CD4-positive, alpha-beta T cell (primary cell): ENCODE results near the gene NDUFA8. TPM values are rescaled to one million over a fixed set of nuclear protein-coding genes. Genes with fewer than 3 reads are reported as not detected.

ENCODE experiments used
- ATAC-seq: fragments of 200-7000 bp; cut with Tn5 transposase; one replicate; pipeline ENCODE4 v1.10.0; 2022; ENCODE audit warnings: mild to moderate bottlenecking; ENCODE audit not compliant: poor library complexity
- CTCF ChIA-PET: fragments of 350-600 bp; sonication (Branson Sonifier 250); formaldehyde crosslinking; loops from one replicate; lab custom pipeline; 2021; ENCODE audit warnings: antibody characterized with exemption, inconsistent platforms; lab: Charles Lee
- POLR2A ChIA-PET: fragments of 350-600 bp; sonication (Branson Sonifier 250); formaldehyde crosslinking; loops from one replicate; lab custom pipeline; 2021; ENCODE audit warnings: antibody characterized with exemption, inconsistent platforms; lab: Charles Lee
- DNase-seq, 14 experiments: peaks; one replicate each; pipeline ENCODE4 v3.0.0-alpha.2; 2013 to 2020; ENCODE audit warnings: mixed read lengths in 2 of 14
- H3K27ac ChIP-seq, 2 donors: one replicate each; pipeline versions ENCODE4 v1.5.1 to v1.7.0; 2013; ENCODE audit warnings: low read length in 2 of 2, low read depth in 1 of 2, mild to moderate bottlenecking in 1 of 2
- H3K27me3 ChIP-seq, 2 experiments: 1 replicate in 1 of 2; 2 replicates in 1 of 2; pipeline versions ENCODE4 v1.6.1 to v1.7.0; 2013; ENCODE audit warnings: low read length in 2 of 2, control low read depth in 1 of 2, mild to moderate bottlenecking in 1 of 2, moderate library complexity in 1 of 2; ENCODE audit not compliant: insufficient read depth in 2 of 2, control insufficient read depth in 1 of 2
- H3K36me3 ChIP-seq: one replicate; pipeline ENCODE4 v1.6.1; 2013; ENCODE audit warnings: low read length, control low read depth; ENCODE audit not compliant: insufficient read depth
- H3K4me1 ChIP-seq: one replicate; pipeline ENCODE4 v1.6.1; 2013; ENCODE audit warnings: low read length, control low read depth; ENCODE audit not compliant: insufficient read depth
- H3K4me3 ChIP-seq: one replicate; pipeline ENCODE4 v1.5.1; 2013; ENCODE audit warnings: mild to moderate bottlenecking, low read length, moderate library complexity
- H3K9me3 ChIP-seq, 2 experiments: 1 replicate in 1 of 2; 2 replicates in 1 of 2; pipeline versions ENCODE4 v1.6.1 to v1.7.0; 2013; ENCODE audit warnings: low read length in 2 of 2, mild to moderate bottlenecking in 2 of 2, control low read depth in 1 of 2, moderate library complexity in 1 of 2; ENCODE audit not compliant: control insufficient read depth in 1 of 2, insufficient read depth in 1 of 2
- H3K27ac Mint-ChIP-seq: one replicate; pipeline ENCODE4 v1.8.0; 2020; ENCODE audit warnings: mixed read lengths
- H3K27me3 Mint-ChIP-seq: one replicate; pipeline ENCODE4 v1.8.0; 2021; ENCODE audit warnings: mixed read lengths
- H3K36me3 Mint-ChIP-seq: one replicate; pipeline ENCODE4 v1.8.0; 2021; ENCODE audit warnings: low read depth, mixed read lengths
- H3K4me1 Mint-ChIP-seq: one replicate; pipeline ENCODE4 v1.8.0; 2021; ENCODE audit warnings: low read depth, mixed read lengths
- H3K4me3 Mint-ChIP-seq: one replicate; pipeline ENCODE4 v1.8.0; 2020; ENCODE audit warnings: mild to moderate bottlenecking, mixed read lengths
- H3K9me3 Mint-ChIP-seq: one replicate; pipeline ENCODE4 v1.8.0; 2020; ENCODE audit warnings: mixed read lengths
- CTCF ChIP-seq: fragments of 200-600 bp; IDR thresholded peaks from one replicate; pipeline ENCODE4 v1.8.0; 2022; ENCODE audit warnings: antibody characterized with exemption, mild to moderate bottlenecking
- intact Hi-C, 2 experiments: fragments of 100-400 bp; cut with DNase I in 1 of 2; cut with micrococcal nuclease in 1 of 2; formaldehyde crosslinking; loops; one replicate each; pipeline versions ENCODE4 v1.15.1 to v1.9.0; 2023 to 2025; cut with DNase I, micrococcal nuclease
- total RNA-seq, 174 experiments: library from RNA in 2 of 174; stranded (reverse) in 2 of 174; gene quantifications; one replicate each; pipeline ENCODE4 v1.2.3 and lab custom pipeline; 2021 to 2026

NDUFA8 gene
- total RNA-seq, 2 experiments from 2014 or later: 4.5 to 5.0 TPM

- H3K27me3 Mint-ChIP-seq: peaks cover 5% of the 10 kb centered on the region
- no peak overlapping the region for H3K4me3 ChIP-seq
- no peaks in the 10 kb centered on the region for H3K4me1 ChIP-seq
- DNase-seq (no peak), ATAC-seq (no peak)
- peaks cover 0 to 5% of the 10 kb centered on the region in 2 experiments for H3K27me3 ChIP-seq
- POLR2A ChIA-PET: no interaction called here
- CTCF ChIA-PET: no interaction called here
- no peak overlapping the region for H3K27ac ChIP-seq
- intact Hi-C loops: no loop called here
- no peak overlapping the region for H3K4me3 Mint-ChIP-seq
- no peaks in the 10 kb centered on the region for H3K4me1 Mint-ChIP-seq
- no peaks in the 10 kb centered on the region for H3K36me3 Mint-ChIP-seq
- no peak for TF ChIP-seq CTCF
- H3K36me3 ChIP-seq: no peaks in the 10 kb centered on the region
- H3K9me3 Mint-ChIP-seq: no peaks in the 10 kb centered on the region
- H3K9me3 ChIP-seq: no peaks in the 10 kb centered on the region
- no peak overlapping the region for H3K27ac Mint-ChIP-seq
Observed at GRCh38 chr9:122135529-122135859, 24.1 kb downstream of the NDUFA8 start.

- Mint-ChIP-seq H3K27me3 (peaks cover 5% of the 10 kb centered on the region), H3K4me3 (no peak overlapping the region), H3K27ac (no peak overlapping the region), H3K36me3 (no peaks in the 10 kb centered on the region), H3K9me3 (no peaks in the 10 kb centered on the region), H3K4me1 (no peaks in the 10 kb centered on the region)
- H3K4me3 ChIP-seq: no peak overlapping the region
- intact Hi-C loops: no loop called here
- no peak for ATAC-seq
- H3K9me3 ChIP-seq: no peaks in the 10 kb centered on the region
- H3K36me3 ChIP-seq: no peaks in the 10 kb centered on the region
- H3K27ac ChIP-seq: no peak overlapping the region
- DNase-seq: no peak
- ChIA-PET POLR2A (no interaction called here), CTCF (no interaction called here)
- no peak for TF ChIP-seq CTCF
- H3K27me3 ChIP-seq: peaks cover 0 to 5% of the 10 kb centered on the region in 2 experiments
- H3K4me1 ChIP-seq: no peaks in the 10 kb centered on the region
Observed at GRCh38 chr9:122134822-122135528, 24.6 kb downstream of the NDUFA8 start.

- no peaks in the 10 kb centered on the region for H3K36me3 ChIP-seq
- ChIA-PET CTCF (interaction anchor here (1.3 kb wide), 1 partner anchor 217 kb away, joined by 4 read pairs; no protein-coding TSS in a partner anchor), POLR2A (no interaction called here)
- no peak overlapping the region for H3K27ac ChIP-seq
- no peak overlapping the region for H3K4me3 Mint-ChIP-seq
- intact Hi-C loops: no loop called here
- no peaks in the 10 kb centered on the region for H3K9me3 ChIP-seq
- H3K27me3 Mint-ChIP-seq: peaks cover 14% of the 10 kb centered on the region
- H3K4me1 ChIP-seq: no peaks in the 10 kb centered on the region
- H3K36me3 Mint-ChIP-seq: no peaks in the 10 kb centered on the region
- TF ChIP-seq CTCF: no peak
- H3K27ac Mint-ChIP-seq: no peak overlapping the region
- peaks cover 0 to 5% of the 10 kb centered on the region in 2 experiments for H3K27me3 ChIP-seq
- no peaks in the 10 kb centered on the region for H3K9me3 Mint-ChIP-seq
- no peaks in the 10 kb centered on the region for H3K4me1 Mint-ChIP-seq
- DNase-seq: no peak
- no peak overlapping the region for H3K4me3 ChIP-seq
- ATAC-seq: no peak
Observed at GRCh38 chr9:122133984-122134535, 25.5 kb downstream of the NDUFA8 start.
